B cell (primary cell): ENCODE results near the gene RBBP7. TPM values are rescaled to one million over a fixed set of nuclear protein-coding genes. Genes with fewer than 3 reads are reported as not detected.

Experiments
- ATAC-seq: fragments of 200-7000 bp; cut with Tn5 transposase; one replicate; pipeline ENCODE4 v1.10.0; 2021; ENCODE audit warnings: low read depth, mild to moderate bottlenecking, moderate number of reproducible peaks, moderate library complexity
- CTCF ChIA-PET: fragments of 350-600 bp; sonication (Branson Sonifier 250); formaldehyde crosslinking; loops from one replicate; lab custom pipeline; 2021; ENCODE audit warnings: antibody characterized with exemption, inconsistent platforms; lab: Charles Lee
- POLR2A ChIA-PET: fragments of 350-600 bp; sonication (Branson Sonifier 250); formaldehyde crosslinking; loops from one replicate; lab custom pipeline; 2021; ENCODE audit warnings: antibody characterized with exemption; lab: Charles Lee
- DNase-seq: peaks from one replicate; pipeline ENCODE4 v3.0.0; 2013
- H2AFZ ChIP-seq: 2 replicates; pipeline ENCODE4 v1.6.1; 2012; ENCODE audit warnings: mild to moderate bottlenecking, low read depth, low read length; ENCODE audit not compliant: insufficient read depth, poor library complexity, severe bottlenecking
- H3K27ac ChIP-seq, 2 donors: 1 replicate in 1 of 2; 2 replicates in 1 of 2; pipeline ENCODE4 v1.5.1; 2012 to 2013; ENCODE audit warnings: low read length in 2 of 2, mild to moderate bottlenecking in 2 of 2, moderate library complexity in 1 of 2
- H3K27me3 ChIP-seq, 4 experiments: fragments of 200-600 bp in 1 of 4; sonication (generic) in 1 of 4; replicated peaks in 1 of 4; 1 replicate in 2 of 4; 2 replicates in 2 of 4; pipeline versions ENCODE4 v1.6.1 to v1.7.0; 2013 to 2016; ENCODE audit warnings: low read length in 3 of 4, mild to moderate bottlenecking in 2 of 4, mixed read lengths in 1 of 4, moderate library complexity in 1 of 4; ENCODE audit not compliant: insufficient read depth in 4 of 4, control insufficient read depth in 3 of 4; ENCODE audit errors: control extremely low read depth in 1 of 4
- H3K36me3 ChIP-seq, 2 experiments: replicated peaks in 1 of 2; 1 replicate in 1 of 2; 2 replicates in 1 of 2; pipeline versions ENCODE4 v1.6.1 to v1.7.1; 2013; ENCODE audit warnings: low read length in 1 of 2; ENCODE audit not compliant: insufficient read depth in 2 of 2, control insufficient read depth in 1 of 2; ENCODE audit errors: control extremely low read depth in 1 of 2, extremely low read depth in 1 of 2
- H3K4me1 ChIP-seq, 2 donors: fragments of 200-600 bp in 1 of 2; sonication (generic) in 1 of 2; 1 replicate in 1 of 2; 2 replicates in 1 of 2; pipeline versions ENCODE4 v1.5.1 to v1.6.1; 2013 to 2017; ENCODE audit warnings: low read length in 2 of 2; ENCODE audit not compliant: control insufficient read depth in 2 of 2, insufficient read depth in 2 of 2
- H3K4me2 ChIP-seq: replicated peaks from 2 replicates; pipeline ENCODE3; 2012; ENCODE audit warnings: mild to moderate bottlenecking, low read depth, low read length; ENCODE audit not compliant: poor library complexity, severe bottlenecking
- H3K4me3 ChIP-seq, 5 experiments: fragments of 200-600 bp in 1 of 5; sonication (generic) in 1 of 5; 1 replicate in 3 of 5; 2 replicates in 2 of 5; pipeline versions ENCODE4 v1.5.1 to v1.7.0; 2011 to 2016; ENCODE audit warnings: low read length in 4 of 5, mild to moderate bottlenecking in 4 of 5, low read depth in 2 of 5, control low read depth in 1 of 5, moderate library complexity in 1 of 5; ENCODE audit not compliant: insufficient read depth in 1 of 5; ENCODE audit errors: control extremely low read depth in 1 of 5, extremely low read depth in 1 of 5
- H3K79me2 ChIP-seq: fragments of 200-600 bp; sonication (generic); one replicate; pipeline ENCODE4 v1.6.0; 2016; ENCODE audit warnings: low read length; ENCODE audit not compliant: control insufficient read depth, insufficient read depth
- H3K9ac ChIP-seq: fragments of 200-600 bp; sonication (generic); 2 replicates; pipeline ENCODE4 v1.6.1; 2017; ENCODE audit warnings: mild to moderate bottlenecking, low read length, moderate library complexity
- H3K9me3 ChIP-seq, 3 donors: one replicate each; pipeline versions ENCODE4 v1.6.1 to v1.7.1; 2013; ENCODE audit warnings: low read length in 2 of 3; ENCODE audit not compliant: control insufficient read depth in 2 of 3, insufficient read depth in 1 of 3; ENCODE audit errors: control extremely low read depth in 1 of 3
- H4K20me1 ChIP-seq: 2 replicates; pipeline ENCODE4 v1.6.0; 2012; ENCODE audit warnings: mild to moderate bottlenecking, low read length; ENCODE audit not compliant: insufficient read depth, control insufficient read depth, poor library complexity, severe bottlenecking
- H3K27ac Mint-ChIP-seq: one replicate; pipeline ENCODE4 v1.8.0; 2021; ENCODE audit warnings: mixed read lengths
- H3K27me3 Mint-ChIP-seq: one replicate; pipeline ENCODE4 v1.8.0; 2021; ENCODE audit warnings: mixed read lengths
- H3K4me1 Mint-ChIP-seq: one replicate; pipeline ENCODE4 v1.8.0; 2021; ENCODE audit warnings: mixed read lengths
- H3K4me3 Mint-ChIP-seq: one replicate; pipeline ENCODE4 v1.8.0; 2021; ENCODE audit warnings: mixed read lengths
- H3K9me3 Mint-ChIP-seq: one replicate; pipeline ENCODE4 v1.8.0; 2022; ENCODE audit warnings: mixed read lengths; ENCODE audit not compliant: insufficient read depth
- CTCF ChIP-seq: fragments of 200-600 bp; IDR thresholded peaks from one replicate; pipeline ENCODE4 v1.8.0; 2022; ENCODE audit warnings: antibody characterized with exemption, mild to moderate bottlenecking
- EZH2 ChIP-seq: IDR thresholded peaks from 2 replicates; pipeline ENCODE4 v1.6.1; 2012; ENCODE audit warnings: borderline replicate concordance, low read depth, mild to moderate bottlenecking, moderate library complexity, low read length; ENCODE audit not compliant: insufficient read depth, poor library complexity, severe bottlenecking
- WGBS: methylation state at CpG from one replicate; pipeline ENCODE4 v1.1.5; 2013; ENCODE audit warnings: missing lambda C conversion rate; ENCODE audit not compliant: insufficient coverage; 5-methylcytosine and 5-hydroxymethylcytosine counted together
- intact Hi-C: fragments of 100-400 bp; cut with micrococcal nuclease; formaldehyde crosslinking; loops from one replicate; pipeline ENCODE4 v1.10.0; 2022
- polyA plus RNA-seq: library from polyadenylated mRNA; depleted of rRNA; stranded (reverse); fragments of >200 nt; gene quantifications from 2 replicates; pipeline ENCODE4 v1.2.3, GENCODE V29; 2012
- total RNA-seq, 2 donors: library from RNA; stranded (reverse); fragments of 120-200 nt in 1 of 2; gene quantifications; 1 replicate in 1 of 2; 2 replicates in 1 of 2; pipeline versions ENCODE4 v1.2.3 to v1.2.4, GENCODE V29; 2013 to 2022

Gene RBBP7
- total and polyA plus RNA-seq, 2 donors (not counting 1 experiment from before 2014, with no cell fraction given): 74.6 to 106 TPM

GRCh38 chrX:16807976-16808542 lies 62.1 kb downstream of the RBBP7 start:
- peaks cover 0 to 2% of the 10 kb centered on the region in 2 experiments for H3K36me3 ChIP-seq
- H3K27ac ChIP-seq: no peak overlapping the region
- ChIA-PET POLR2A (no interaction called here), CTCF (interaction anchor here (1.4 kb wide), 1 partner anchor 18 kb away, joined by 3 read pairs; no protein-coding TSS in a partner anchor)
- no peak for ATAC-seq
- Mint-ChIP-seq H3K27ac (no peak overlapping the region), H3K9me3 (no peaks in the 10 kb centered on the region), H3K4me1 (peaks cover 27% of the 10 kb centered on the region), H3K4me3 (no peak overlapping the region), H3K27me3 (no peaks in the 10 kb centered on the region)
- DNase-seq: no peak
- H3K79me2 ChIP-seq: peaks cover 40% of the 10 kb centered on the region
- H3K9ac ChIP-seq: no peak overlapping the region
- H3K27me3 ChIP-seq: no peaks in the 10 kb centered on the region
- 100% methylated on average over 1 of the region's 4 CpGs for WGBS
- peaks cover 4 to 6% of the 10 kb centered on the region in 2 donors for H3K4me1 ChIP-seq
- intact Hi-C loops: no loop called here
- TF ChIP-seq CTCF: no peak
- no peak overlapping the region for H2AFZ ChIP-seq
- H3K9me3 ChIP-seq: no peaks in the 10 kb centered on the region
- peaks cover 5% of the 10 kb centered on the region for H4K20me1 ChIP-seq
- H3K4me3 ChIP-seq: no peak overlapping the region
- no peak overlapping the region for H3K4me2 ChIP-seq

GRCh38 chrX:16807548-16807947 lies 62.6 kb downstream of the RBBP7 start:
- H4K20me1 ChIP-seq: peaks cover 5% of the 10 kb centered on the region
- TF ChIP-seq EZH2 (no peak), CTCF (no peak)
- Mint-ChIP-seq H3K27me3 (no peaks in the 10 kb centered on the region), H3K9me3 (no peaks in the 10 kb centered on the region), H3K27ac (no peak overlapping the region), H3K4me1 (peaks cover 27% of the 10 kb centered on the region), H3K4me3 (no peak overlapping the region)
- no peaks in the 10 kb centered on the region for H3K27me3 ChIP-seq
- ChIA-PET POLR2A (no interaction called here), CTCF (interaction anchor here (1.4 kb wide), 1 partner anchor 19 kb away, joined by 3 read pairs; no protein-coding TSS in a partner anchor)
- no peaks in the 10 kb centered on the region for H3K9me3 ChIP-seq
- intact Hi-C loops: no loop called here
- H2AFZ ChIP-seq: no peak overlapping the region
- no peak overlapping the region for H3K4me3 ChIP-seq
- H3K4me2 ChIP-seq: no peak overlapping the region
- no peaks in the 10 kb centered on the region for H3K36me3 ChIP-seq
- H3K27ac ChIP-seq: no peak overlapping the region
- DNase-seq (no peak), ATAC-seq (no peak)
- H3K79me2 ChIP-seq: peaks cover 43% of the 10 kb centered on the region
- peaks cover 4 to 6% of the 10 kb centered on the region in 2 donors for H3K4me1 ChIP-seq
- no peak overlapping the region for H3K9ac ChIP-seq
